ENCODE results near the gene LPIN3. TPM values are rescaled to one million over a fixed set of nuclear protein-coding genes. Genes with fewer than 3 reads are reported as not detected.
A peak's percentile ranks its signal among the peaks of the same experiment; 100 is the strongest.

Gene LPIN3
- total RNA-seq, 2 donors from 2014 or later: 2.5 to 2.6 TPM

GRCh38 chr20:41387444-41387851, 46.8 kb downstream of the LPIN3 start:
- ATAC-seq (replicated peaks in 1 of 2): no peak
- DNase-seq: no peak
- H3K4me3 Mint-ChIP-seq: no peak overlapping the region
- H3K36me3 Mint-ChIP-seq (ENCODE audit: insufficient read depth in 2 of 2): no peaks in the 10 kb centered on the region
- no peak overlapping the region for H3K27ac Mint-ChIP-seq
- H3K27me3 Mint-ChIP-seq (ENCODE audit: low read depth): no peaks in the 10 kb centered on the region
- peaks cover 0 to 2% of the 10 kb centered on the region in 2 donors for H3K9me3 Mint-ChIP-seq
- H3K4me1 Mint-ChIP-seq (ENCODE audit: low read depth): no peaks in the 10 kb centered on the region

- no peaks in the 10 kb centered on the region for H3K36me3 Mint-ChIP-seq (ENCODE audit: insufficient read depth in 2 of 2)
- H3K27ac Mint-ChIP-seq: no peak overlapping the region
- H3K4me1 Mint-ChIP-seq (ENCODE audit: low read depth): no peaks in the 10 kb centered on the region
- no peak for ATAC-seq (replicated peaks in 1 of 2)
- no peaks in the 10 kb centered on the region for H3K9me3 Mint-ChIP-seq
- no peak for DNase-seq
- H3K27me3 Mint-ChIP-seq (ENCODE audit: low read depth): no peaks in the 10 kb centered on the region
- no peak overlapping the region for H3K4me3 Mint-ChIP-seq
These were observed 50.3 kb downstream of the LPIN3 start for GRCh38 chr20:41390889-41391288.

GRCh38 chr20:41391587-41392001, 51.0 kb downstream of the LPIN3 start:
- Mint-ChIP-seq H3K36me3 (ENCODE audit: insufficient read depth in 2 of 2) (no peaks in the 10 kb centered on the region), H3K4me3 (no peak overlapping the region), H3K9me3 (no peaks in the 10 kb centered on the region), H3K27me3 (ENCODE audit: low read depth) (no peaks in the 10 kb centered on the region), H3K4me1 (ENCODE audit: low read depth) (no peaks in the 10 kb centered on the region), H3K27ac (no peak overlapping the region)
- ATAC-seq (replicated peaks in 1 of 2) (no peak), DNase-seq (no peak)

GRCh38 chr20:41392295-41392694, 51.7 kb downstream of the LPIN3 start:
- Mint-ChIP-seq H3K27me3 (ENCODE audit: low read depth) (no peaks in the 10 kb centered on the region), H3K36me3 (ENCODE audit: insufficient read depth in 2 of 2) (no peaks in the 10 kb centered on the region), H3K27ac (no peak overlapping the region), H3K4me1 (ENCODE audit: low read depth) (no peaks in the 10 kb centered on the region), H3K9me3 (no peaks in the 10 kb centered on the region), H3K4me3 (no peak overlapping the region)
- ATAC-seq (replicated peaks in 1 of 2): no peak
- no peak for DNase-seq

- H3K27me3 Mint-ChIP-seq (ENCODE audit: low read depth): no peaks in the 10 kb centered on the region
- no peaks in the 10 kb centered on the region for H3K9me3 Mint-ChIP-seq
- no peak for ATAC-seq (replicated peaks in 1 of 2)
- H3K36me3 Mint-ChIP-seq (ENCODE audit: insufficient read depth in 2 of 2): no peaks in the 10 kb centered on the region
- no peak overlapping the region for H3K4me3 Mint-ChIP-seq
- H3K4me1 Mint-ChIP-seq (ENCODE audit: low read depth): no peaks in the 10 kb centered on the region
- no peak for DNase-seq
- no peak overlapping the region for H3K27ac Mint-ChIP-seq
These were observed 52.5 kb downstream of the LPIN3 start for GRCh38 chr20:41392871-41393704.

GRCh38 chr20:41393705-41394066, 53.1 kb downstream of the LPIN3 start:
- ATAC-seq (replicated peaks in 1 of 2) (no peak), DNase-seq (no peak)
- H3K9me3 Mint-ChIP-seq: no peaks in the 10 kb centered on the region
- H3K36me3 Mint-ChIP-seq (ENCODE audit: insufficient read depth in 2 of 2): no peaks in the 10 kb centered on the region
- H3K27ac Mint-ChIP-seq: no peak overlapping the region
- H3K27me3 Mint-ChIP-seq (ENCODE audit: low read depth): no peaks in the 10 kb centered on the region
- no peaks in the 10 kb centered on the region for H3K4me1 Mint-ChIP-seq (ENCODE audit: low read depth)
- no peak overlapping the region for H3K4me3 Mint-ChIP-seq

- Mint-ChIP-seq H3K9me3 (no peaks in the 10 kb centered on the region), H3K4me1 (ENCODE audit: low read depth) (no peaks in the 10 kb centered on the region)
These were observed 53.5 kb downstream of the LPIN3 start for GRCh38 chr20:41394081-41394480.

GRCh38 chr20:41394931-41395666, 54.5 kb downstream of the LPIN3 start:
- Mint-ChIP-seq H3K4me3 (no peak overlapping the region), H3K4me1 (ENCODE audit: low read depth) (no peaks in the 10 kb centered on the region), H3K27ac (no peak overlapping the region), H3K27me3 (ENCODE audit: low read depth) (no peaks in the 10 kb centered on the region), H3K9me3 (no peaks in the 10 kb centered on the region), H3K36me3 (ENCODE audit: insufficient read depth in 2 of 2) (no peaks in the 10 kb centered on the region)
- DNase-seq (no peak), ATAC-seq (replicated peaks in 1 of 2) (peak in 1 of 2 donors; percentile 21)

More at GRCh38 chr20:41394081-41394480, 53.5 kb downstream of the LPIN3 start:
- DNase-seq (no peak), ATAC-seq (replicated peaks in 1 of 2) (no peak)
- no peak overlapping the region for H3K27ac Mint-ChIP-seq
- no peak overlapping the region for H3K4me3 Mint-ChIP-seq
- no peaks in the 10 kb centered on the region for H3K36me3 Mint-ChIP-seq (ENCODE audit: insufficient read depth in 2 of 2)
- no peaks in the 10 kb centered on the region for H3K27me3 Mint-ChIP-seq (ENCODE audit: low read depth)

- no peak overlapping the region for H3K4me3 Mint-ChIP-seq
- peak in 1 of 2 donors; percentile 17 for ATAC-seq (replicated peaks in 1 of 2)
These were observed 55.3 kb downstream of the LPIN3 start for GRCh38 chr20:41395667-41396664.

GRCh38 chr20:41398408-41398807, 57.8 kb downstream of the LPIN3 start:
- no peaks in the 10 kb centered on the region for H3K36me3 Mint-ChIP-seq (ENCODE audit: insufficient read depth in 2 of 2)
- DNase-seq (no peak), ATAC-seq (replicated peaks in 1 of 2) (no peak)
- no peak overlapping the region for H3K27ac Mint-ChIP-seq
- H3K4me1 Mint-ChIP-seq (ENCODE audit: low read depth): no peaks in the 10 kb centered on the region
- no peak overlapping the region for H3K4me3 Mint-ChIP-seq
- no peaks in the 10 kb centered on the region for H3K9me3 Mint-ChIP-seq
- no peaks in the 10 kb centered on the region for H3K27me3 Mint-ChIP-seq (ENCODE audit: low read depth)

More at GRCh38 chr20:41395667-41396664, 55.3 kb downstream of the LPIN3 start:
- no peak overlapping the region for H3K27ac Mint-ChIP-seq
- no peaks in the 10 kb centered on the region for H3K9me3 Mint-ChIP-seq
- no peaks in the 10 kb centered on the region for H3K36me3 Mint-ChIP-seq (ENCODE audit: insufficient read depth in 2 of 2)
- H3K27me3 Mint-ChIP-seq (ENCODE audit: low read depth): no peaks in the 10 kb centered on the region
- no peaks in the 10 kb centered on the region for H3K4me1 Mint-ChIP-seq (ENCODE audit: low read depth)
- DNase-seq: no peak

GRCh38 chr20:41403604-41404003, 63.0 kb downstream of the LPIN3 start:
- H3K27me3 Mint-ChIP-seq (ENCODE audit: low read depth): no peaks in the 10 kb centered on the region
- H3K4me1 Mint-ChIP-seq (ENCODE audit: low read depth): peaks cover 5% of the 10 kb centered on the region
- no peak overlapping the region for H3K4me3 Mint-ChIP-seq
- DNase-seq (no peak), ATAC-seq (replicated peaks in 1 of 2) (no peak)
- no peaks in the 10 kb centered on the region for H3K9me3 Mint-ChIP-seq
- H3K36me3 Mint-ChIP-seq (ENCODE audit: insufficient read depth in 2 of 2): no peaks in the 10 kb centered on the region
- H3K27ac Mint-ChIP-seq: no peak overlapping the region

- H3K9me3 Mint-ChIP-seq: no peaks in the 10 kb centered on the region
- H3K4me3 Mint-ChIP-seq: no peak overlapping the region
- ATAC-seq (replicated peaks in 1 of 2): no peak
- no peak for DNase-seq
- peaks cover 8% of the 10 kb centered on the region for H3K4me1 Mint-ChIP-seq (ENCODE audit: low read depth)
- no peaks in the 10 kb centered on the region for H3K27me3 Mint-ChIP-seq (ENCODE audit: low read depth)
- H3K27ac Mint-ChIP-seq: no peak overlapping the region
- H3K36me3 Mint-ChIP-seq (ENCODE audit: insufficient read depth in 2 of 2): no peaks in the 10 kb centered on the region
These were observed 64.8 kb downstream of the LPIN3 start for GRCh38 chr20:41405436-41405835.

GRCh38 chr20:41406353-41406752, 65.7 kb downstream of the LPIN3 start:
- H3K4me3 Mint-ChIP-seq: no peak overlapping the region
- no peak for ATAC-seq (replicated peaks in 1 of 2)
- H3K27me3 Mint-ChIP-seq (ENCODE audit: low read depth): no peaks in the 10 kb centered on the region
- no peaks in the 10 kb centered on the region for H3K9me3 Mint-ChIP-seq
- H3K36me3 Mint-ChIP-seq (ENCODE audit: insufficient read depth in 2 of 2): peaks cover 0 to 1% of the 10 kb centered on the region in 2 donors
- no peak for DNase-seq
- no peak overlapping the region for H3K27ac Mint-ChIP-seq
- H3K4me1 Mint-ChIP-seq (ENCODE audit: low read depth): peaks cover 8% of the 10 kb centered on the region

Measured in activated T-cell treated with anti-CD3 and anti-CD28 coated beads, Interleukin-2, amount 50 U/mL, for 72 hours (primary cell).